Kidney (tissue), 14 donors: Measurements from ENCODE around the gene ANAPC4. TPM values are rescaled to one million over a fixed set of nuclear protein-coding genes. Genes with fewer than 3 reads are reported as not detected.

Experiments
- DNase-seq, 5 donors: peaks; one replicate each; pipeline ENCODE4 v3.0.0-alpha.2; 2013 to 2020
- FAIRE-seq: peaks from 2 replicates; lab custom pipeline; 2012; peaks lifted over from hg19 to GRCh38; lab: Jason Lieb, UNC
- H3K27ac ChIP-seq, 2 donors: one replicate each; pipeline ENCODE4 v1.7.0; 2013; ENCODE audit warnings: low read depth in 2 of 2, low read length in 2 of 2, inconsistent platforms in 1 of 2
- H3K27me3 ChIP-seq: one replicate; pipeline ENCODE4 v1.7.1; 2013; ENCODE audit warnings: low read length, inconsistent platforms; ENCODE audit not compliant: control insufficient read depth, insufficient read depth
- H3K36me3 ChIP-seq, 3 donors: one replicate each; pipeline versions ENCODE4 v1.7.0 to v1.7.1; 2013; ENCODE audit warnings: low read length in 3 of 3, control low read depth in 1 of 3, inconsistent platforms in 1 of 3; ENCODE audit not compliant: insufficient read depth in 3 of 3, control insufficient read depth in 2 of 3
- H3K4me1 ChIP-seq, 3 donors: one replicate each; pipeline versions ENCODE4 v1.7.0 to v1.7.1; 2013; ENCODE audit warnings: low read length in 3 of 3, inconsistent platforms in 1 of 3, low read depth in 1 of 3; ENCODE audit not compliant: control insufficient read depth in 2 of 3, insufficient read depth in 2 of 3
- H3K4me3 ChIP-seq, 3 donors: one replicate each; pipeline versions ENCODE4 v1.7.0 to v1.8.1; 2013; ENCODE audit warnings: low read length in 3 of 3, control low read depth in 1 of 3, inconsistent platforms in 1 of 3
- H3K9ac ChIP-seq, 3 donors: one replicate each; pipeline versions ENCODE4 v1.7.0 to v1.7.1; 2013; ENCODE audit warnings: low read length in 3 of 3, control low read depth in 1 of 3, inconsistent platforms in 1 of 3
- H3K9me3 ChIP-seq, 3 donors: one replicate each; pipeline versions ENCODE4 v1.7.0 to v1.7.1; 2013; ENCODE audit warnings: low read length in 3 of 3, control low read depth in 1 of 3, inconsistent platforms in 1 of 3; ENCODE audit not compliant: control insufficient read depth in 2 of 3, insufficient read depth in 1 of 3
- intact Hi-C: fragments of 100-400 bp; cut with DNase I; formaldehyde crosslinking; loops from one replicate; pipeline ENCODE4 v1.11.1; 2022
- polyA plus RNA-seq: library from polyadenylated mRNA; stranded (reverse); fragments of 350-450 nt; fragmentation: Illumina TruSeq; extraction: RNeasy Lipid Tissue Mini Kit (QIAGEN cat#74804); gene quantifications from one replicate; pipeline ENCODE4 v1.2.3, GENCODE V29; 2014; ENCODE audit warnings: low read depth, low replicate concordance; ENCODE audit not compliant: insufficient read depth
- total RNA-seq: library from RNA; stranded (reverse); fragmentation: NEBNext Ultra II Directional; extraction: Animal tissue kit (Norgen Biotek cat#: 25700); gene quantifications from one replicate; pipeline ENCODE4 v1.2.1, GENCODE V29; 2021
- TF ChIP-seq, protein P1 (sequence below): IDR thresholded peaks from 3 replicates; pipeline ENCODE4 v1.5.1; 2012; ENCODE audit warnings: mild to moderate bottlenecking, moderate library complexity, borderline replicate concordance; ENCODE audit not compliant: insufficient read depth; ENCODE audit errors: extremely low read depth
- donor health status: control.
- donor health status: control.
- donor health status: control.
- donor health status: control.
- donor health status: control.
- donor health status: DM: yes; HTN: yes; CAD: no.
- donor health status: Normal renal cell carcinoma (clear cell type).

The ANAPC4 gene
- total and polyA plus RNA-seq, 2 donors from 2014 or later, result 16.6 to 28.4 TPM

GRCh38 chr4:25410820-25411529 is 33.9 kb downstream of the ANAPC4 start:
- Histone ChIP-seq H3K4me3 (no peak overlapping the region), H3K4me1 (no peaks in the 10 kb centered on the region), H3K27ac (no peak overlapping the region), H3K9me3 (no peaks in the 10 kb centered on the region), H3K9ac (no peak overlapping the region), H3K27me3 (no peaks in the 10 kb centered on the region), H3K36me3 (peaks cover 6 to 42% (median 26%) of the 10 kb centered on the region in 3 donors)
- no peak for FAIRE-seq
- intact Hi-C loops, result no loop called here
- no peak for DNase-seq
- TF ChIP-seq, protein P1, sequence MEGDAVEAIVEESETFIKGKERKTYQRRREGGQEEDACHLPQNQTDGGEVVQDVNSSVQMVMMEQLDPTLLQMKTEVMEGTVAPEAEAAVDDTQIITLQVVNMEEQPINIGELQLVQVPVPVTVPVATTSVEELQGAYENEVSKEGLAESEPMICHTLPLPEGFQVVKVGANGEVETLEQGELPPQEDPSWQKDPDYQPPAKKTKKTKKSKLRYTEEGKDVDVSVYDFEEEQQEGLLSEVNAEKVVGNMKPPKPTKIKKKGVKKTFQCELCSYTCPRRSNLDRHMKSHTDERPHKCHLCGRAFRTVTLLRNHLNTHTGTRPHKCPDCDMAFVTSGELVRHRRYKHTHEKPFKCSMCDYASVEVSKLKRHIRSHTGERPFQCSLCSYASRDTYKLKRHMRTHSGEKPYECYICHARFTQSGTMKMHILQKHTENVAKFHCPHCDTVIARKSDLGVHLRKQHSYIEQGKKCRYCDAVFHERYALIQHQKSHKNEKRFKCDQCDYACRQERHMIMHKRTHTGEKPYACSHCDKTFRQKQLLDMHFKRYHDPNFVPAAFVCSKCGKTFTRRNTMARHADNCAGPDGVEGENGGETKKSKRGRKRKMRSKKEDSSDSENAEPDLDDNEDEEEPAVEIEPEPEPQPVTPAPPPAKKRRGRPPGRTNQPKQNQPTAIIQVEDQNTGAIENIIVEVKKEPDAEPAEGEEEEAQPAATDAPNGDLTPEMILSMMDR, result no peak

- no peak overlapping the region for H3K4me3 ChIP-seq
- TF ChIP-seq, protein P1, result no peak
- DNase-seq (no peak), FAIRE-seq (no peak)
- no peak overlapping the region for H3K9ac ChIP-seq
- no peaks in the 10 kb centered on the region for H3K4me1 ChIP-seq
- no peaks in the 10 kb centered on the region for H3K27me3 ChIP-seq
- intact Hi-C loops, result no loop called here
- H3K27ac ChIP-seq, result no peak overlapping the region
- H3K36me3 ChIP-seq, result peaks cover 4 to 43% (median 27%) of the 10 kb centered on the region in 3 donors
- no peaks in the 10 kb centered on the region for H3K9me3 ChIP-seq
Measured at GRCh38 chr4:25413261-25413660, 36.2 kb downstream of the ANAPC4 start.

GRCh38 chr4:25417014-25417413 is 40.0 kb downstream of the ANAPC4 start:
- DNase-seq (no peak), FAIRE-seq (no peak)
- Histone ChIP-seq H3K4me1 (no peaks in the 10 kb centered on the region), H3K9me3 (no peaks in the 10 kb centered on the region), H3K36me3 (peaks cover 2 to 20% (median 14%) of the 10 kb centered on the region in 3 donors), H3K9ac (no peak overlapping the region), H3K27me3 (no peaks in the 10 kb centered on the region), H3K4me3 (no peak overlapping the region), H3K27ac (no peak overlapping the region)
- TF ChIP-seq, protein P1, result no peak
- intact Hi-C loops, result no loop called here
